Loucy (cell line): Measurements from ENCODE around the gene SLC25A21.
"Not testable (repeated sequence)": the region's sequence is repeated elsewhere in the genome, so short reads cannot be mapped to it uniquely, and the experiment has no call there.

Source experiments
- H2AFZ ChIP-seq: fragments of 200-600 bp; sonication (generic); 2 replicates; pipeline ENCODE4 v1.6.0; 2016; ENCODE audit warnings: antibody characterized with exemption, mild to moderate bottlenecking, low read length, moderate library complexity
- H3F3A ChIP-seq: fragments of 200-600 bp; 2 replicates; pipeline ENCODE4 v1.6.0; 2016; ENCODE audit warnings: antibody characterized with exemption, low read depth, mild to moderate bottlenecking
- H3K27me3 ChIP-seq: fragments of 200-600 bp; sonication (generic); 2 replicates; pipeline ENCODE4 v1.6.1; 2014; ENCODE audit warnings: low read length, mild to moderate bottlenecking; ENCODE audit not compliant: insufficient read depth, poor library complexity, severe bottlenecking
- H3K36me3 ChIP-seq: fragments of 200-600 bp; sonication (generic); 2 replicates; pipeline ENCODE4 v1.6.1; 2016; ENCODE audit warnings: low read length; ENCODE audit not compliant: insufficient read depth
- H3K4me1 ChIP-seq: fragments of 200-600 bp; sonication (generic); 2 replicates; pipeline ENCODE4 v1.5.1; 2014; ENCODE audit warnings: low read length, mild to moderate bottlenecking; ENCODE audit not compliant: insufficient read depth, poor library complexity, severe bottlenecking
- H3K4me2 ChIP-seq: fragments of 200-600 bp; sonication (generic); 2 replicates; pipeline ENCODE4 v1.6.0; 2014; ENCODE audit warnings: antibody characterized with exemption, low read length, low read depth, mild to moderate bottlenecking; ENCODE audit not compliant: poor library complexity, severe bottlenecking
- H3K4me3 ChIP-seq: fragments of 200-600 bp; sonication (generic); 2 replicates; pipeline ENCODE4 v1.5.1; 2014; ENCODE audit warnings: low read length, mild to moderate bottlenecking, mixed read lengths; ENCODE audit not compliant: poor library complexity, severe bottlenecking
- H3K79me2 ChIP-seq: fragments of 200-600 bp; sonication (generic); 2 replicates; pipeline ENCODE4 v1.6.1; 2014; ENCODE audit warnings: low read length; ENCODE audit not compliant: insufficient read depth
- H3K9ac ChIP-seq: fragments of 200-600 bp; sonication (generic); 2 replicates; pipeline ENCODE4 v1.6.0; 2014; ENCODE audit warnings: mild to moderate bottlenecking, low read depth, low read length, moderate library complexity; ENCODE audit not compliant: poor library complexity, severe bottlenecking
- H3K9me2 ChIP-seq: fragments of 200-600 bp; sonication (generic); replicated peaks from 2 replicates; pipeline ENCODE4 v1.6.1; 2016; ENCODE audit warnings: low read depth, low read length, mixed read lengths
- H3K9me3 ChIP-seq: fragments of 200-600 bp; sonication (generic); 2 replicates; pipeline ENCODE4 v1.6.1; 2014; ENCODE audit warnings: mild to moderate bottlenecking, antibody characterized with exemption, low read length, low read depth; ENCODE audit not compliant: insufficient read depth
- H4K20me1 ChIP-seq: fragments of 200-600 bp; sonication (generic); 2 replicates; pipeline ENCODE4 v1.6.0; 2014; ENCODE audit warnings: antibody characterized with exemption, low read length, mild to moderate bottlenecking; ENCODE audit not compliant: insufficient read depth, poor library complexity, severe bottlenecking
- CTCF ChIP-seq: fragments of 200-600 bp; sonication (generic); conservative IDR thresholded peaks from 2 replicates; pipeline ENCODE4 v1.5.1; 2014; ENCODE audit warnings: mild to moderate bottlenecking, antibody characterized with exemption, low read length
- EZH2phosphoT487 ChIP-seq: fragments of 200-600 bp; IDR thresholded peaks from 2 replicates; pipeline ENCODE4 v1.6.1; 2018; ENCODE audit warnings: antibody characterized with exemption, mild to moderate bottlenecking, moderate library complexity, borderline replicate concordance

SLC25A21 gene

GRCh38 chr14:36981832-36982529 lies 190.4 kb downstream of the SLC25A21 start:
- H3K27me3 ChIP-seq, result no peaks in the 10 kb centered on the region
- TF ChIP-seq EZH2phosphoT487 (no peak), CTCF (no peak)
- no peaks in the 10 kb centered on the region for H3F3A ChIP-seq
- H4K20me1 ChIP-seq, result no peaks in the 10 kb centered on the region
- no peaks in the 10 kb centered on the region for H3K36me3 ChIP-seq
- no peaks in the 10 kb centered on the region for H3K4me1 ChIP-seq
- H3K9me3 ChIP-seq, result no peaks in the 10 kb centered on the region
- H3K4me3 ChIP-seq, result no peak overlapping the region
- no peaks in the 10 kb centered on the region for H3K79me2 ChIP-seq
- H3K4me2 ChIP-seq, result no peak overlapping the region
- no peak overlapping the region for H2AFZ ChIP-seq
- H3K9ac ChIP-seq, result no peak overlapping the region
- H3K9me2 ChIP-seq, result no peaks in the 10 kb centered on the region

DNA sequence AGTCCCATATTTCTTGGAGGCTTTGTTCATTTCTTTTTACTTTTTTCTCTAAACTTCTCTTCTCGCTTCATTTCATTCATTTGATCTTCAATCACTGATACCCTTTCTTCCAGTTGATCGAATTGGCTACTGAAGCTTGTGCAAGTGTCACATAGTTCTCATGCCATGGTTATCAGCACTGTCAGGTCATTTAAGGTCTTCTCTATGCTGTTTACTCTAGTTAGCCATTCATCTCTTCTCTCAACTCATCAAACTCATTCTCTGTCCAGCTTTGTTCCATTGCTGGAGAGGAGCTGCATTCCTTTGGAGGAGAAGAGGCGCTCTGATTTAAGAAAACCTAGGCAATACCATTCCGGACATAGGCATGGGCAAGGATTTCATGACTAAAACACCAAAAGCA lies 192.0 kb downstream of the SLC25A21 start:
- H3K9me3 ChIP-seq, H3K9me2 ChIP-seq, H4K20me1 ChIP-seq, H3K27me3 ChIP-seq, H3K36me3 ChIP-seq, H3K4me1 ChIP-seq, H3K9ac ChIP-seq, H3K4me3 ChIP-seq, H3K4me2 ChIP-seq, H3K79me2 ChIP-seq, H2AFZ ChIP-seq, H3F3A ChIP-seq: not testable (repeated sequence)

- TF ChIP-seq CTCF (no peak), EZH2phosphoT487 (no peak)
- H3K9me3 ChIP-seq, result no peaks in the 10 kb centered on the region
- H3K4me3 ChIP-seq, result no peak overlapping the region
- H2AFZ ChIP-seq, result no peak overlapping the region
- no peaks in the 10 kb centered on the region for H3K27me3 ChIP-seq
- H3K9me2 ChIP-seq, result no peaks in the 10 kb centered on the region
- H3K79me2 ChIP-seq, result no peaks in the 10 kb centered on the region
- no peaks in the 10 kb centered on the region for H3K4me1 ChIP-seq
- H3K9ac ChIP-seq, result no peak overlapping the region
- no peaks in the 10 kb centered on the region for H3K36me3 ChIP-seq
- H3F3A ChIP-seq, result no peaks in the 10 kb centered on the region
- H4K20me1 ChIP-seq, result no peaks in the 10 kb centered on the region
- H3K4me2 ChIP-seq, result no peak overlapping the region
These were observed 192.5 kb downstream of the SLC25A21 start for GRCh38 chr14:36979863-36980262.

DNA sequence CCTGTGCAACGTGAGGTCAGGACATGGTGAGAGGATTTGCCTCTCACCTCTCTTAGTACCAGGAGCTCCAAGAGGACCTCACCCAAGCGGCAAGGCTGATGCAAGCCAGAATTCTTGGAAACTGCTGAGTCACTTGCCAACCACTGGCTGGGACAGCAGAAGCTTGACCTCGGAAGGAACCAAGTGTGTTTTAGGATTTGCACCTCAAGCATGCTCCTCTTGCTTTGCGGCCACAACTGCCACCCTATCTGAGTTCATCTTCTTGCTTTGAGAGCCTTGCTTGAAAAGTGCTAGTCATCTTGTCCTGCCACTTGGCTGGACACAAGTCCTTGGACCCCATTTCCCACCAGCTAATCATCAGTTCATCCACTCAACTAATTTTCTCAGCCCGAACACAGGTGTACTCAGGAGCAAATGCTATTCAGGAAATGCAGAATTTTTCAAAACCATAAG lies 195.8 kb downstream of the SLC25A21 start:
- Histone ChIP-seq H3K9me2 (no peaks in the 10 kb centered on the region), H3K4me1 (no peaks in the 10 kb centered on the region), H3K79me2 (no peaks in the 10 kb centered on the region), H3K27me3 (no peaks in the 10 kb centered on the region), H4K20me1 (no peaks in the 10 kb centered on the region), H3F3A (no peaks in the 10 kb centered on the region), H3K9me3 (no peaks in the 10 kb centered on the region), H2AFZ (no peak overlapping the region), H3K9ac (no peak overlapping the region), H3K4me3 (no peak overlapping the region), H3K4me2 (no peak overlapping the region), H3K36me3 (no peaks in the 10 kb centered on the region)
- TF ChIP-seq CTCF (no peak), EZH2phosphoT487 (no peak)
